Measurements from ENCODE around the gene TRAPPC8. TPM values are rescaled to one million over a fixed set of nuclear protein-coding genes. Genes with fewer than 3 reads are reported as not detected.
"Not testable (repeated sequence)": the region's sequence is repeated elsewhere in the genome, so short reads cannot be mapped to it uniquely, and the experiment has no call there.

Gene TRAPPC8
- total RNA-seq, 2 experiments from 2014 or later: 39.6 to 46.1 TPM

- no peaks in the 10 kb centered on the region for H3K9me3 Mint-ChIP-seq
- H3K4me1 Mint-ChIP-seq: no peaks in the 10 kb centered on the region
- H3K27me3 Mint-ChIP-seq: no peaks in the 10 kb centered on the region
- H3K36me3 Mint-ChIP-seq: peaks cover 7% of the 10 kb centered on the region
- POLR2A ChIA-PET: interaction anchor here (0.9 kb wide), 1 partner anchor 26 kb away, joined by 3 read pairs; no protein-coding TSS in a partner anchor
- H3K27ac Mint-ChIP-seq: no peak overlapping the region
- H3K4me3 Mint-ChIP-seq: no peak overlapping the region
- no peak for ATAC-seq (ENCODE audit: low read depth)
- DNase-seq: no peak
Measured at GRCh38 chr18:31931886-31932240, 11.1 kb downstream of the TRAPPC8 start.

GRCh38 chr18:31931163-31931885, 11.6 kb downstream of the TRAPPC8 start:
- Mint-ChIP-seq H3K4me1 (no peaks in the 10 kb centered on the region), H3K4me3 (no peak overlapping the region), H3K9me3 (no peaks in the 10 kb centered on the region), H3K36me3 (peaks cover 10% of the 10 kb centered on the region), H3K27me3 (no peaks in the 10 kb centered on the region), H3K27ac (no peak overlapping the region)
- no peak for ATAC-seq (ENCODE audit: low read depth)
- POLR2A ChIA-PET: interaction anchor here (0.9 kb wide), 1 partner anchor 25 kb away, joined by 3 read pairs; no protein-coding TSS in a partner anchor
- no peak for DNase-seq

GRCh38 chr18:31929273-31929672, 13.7 kb downstream of the TRAPPC8 start:
- H3K27me3 Mint-ChIP-seq: no peaks in the 10 kb centered on the region
- POLR2A ChIA-PET: no interaction called here

GRCh38 chr18:31926988-31927387, 15.9 kb downstream of the TRAPPC8 start:
- H3K9me3 Mint-ChIP-seq; H3K4me3 Mint-ChIP-seq; H3K27me3 Mint-ChIP-seq; H3K27ac Mint-ChIP-seq; POLR2A ChIA-PET; DNase-seq; ATAC-seq (ENCODE audit: low read depth); H3K4me1 Mint-ChIP-seq: not testable (repeated sequence)
- H3K36me3 Mint-ChIP-seq: peaks cover 20% of the 10 kb centered on the region

More at GRCh38 chr18:31929273-31929672, 13.7 kb downstream of the TRAPPC8 start:
- Mint-ChIP-seq H3K4me3 (no peak overlapping the region), H3K27ac (no peak overlapping the region), H3K4me1 (peaks cover 4% of the 10 kb centered on the region), H3K9me3 (no peaks in the 10 kb centered on the region), H3K36me3 (peaks cover 17% of the 10 kb centered on the region)
- no peak for ATAC-seq (ENCODE audit: low read depth)
- no peak for DNase-seq

- H3K4me3 Mint-ChIP-seq: no peak overlapping the region
- POLR2A ChIA-PET: interaction anchor here (0.6 kb wide), 1 partner anchor 171 kb away, joined by 3 read pairs; the partner anchor contains the start of gene RNF138
- H3K27me3 Mint-ChIP-seq: no peaks in the 10 kb centered on the region
- H3K4me1 Mint-ChIP-seq: peaks cover 1% of the 10 kb centered on the region
- no peaks in the 10 kb centered on the region for H3K9me3 Mint-ChIP-seq
- peaks cover 8% of the 10 kb centered on the region for H3K36me3 Mint-ChIP-seq
- H3K27ac Mint-ChIP-seq: no peak overlapping the region
- DNase-seq (no peak), ATAC-seq (ENCODE audit: low read depth) (no peak)
Measured at GRCh38 chr18:31920277-31920676, 22.7 kb downstream of the TRAPPC8 start.

GRCh38 chr18:31919366-31919765, 23.6 kb downstream of the TRAPPC8 start:
- H3K9me3 Mint-ChIP-seq; H3K27ac Mint-ChIP-seq; H3K27me3 Mint-ChIP-seq; POLR2A ChIA-PET; ATAC-seq (ENCODE audit: low read depth); H3K36me3 Mint-ChIP-seq; H3K4me3 Mint-ChIP-seq; H3K4me1 Mint-ChIP-seq; DNase-seq: not testable (repeated sequence)

- Mint-ChIP-seq H3K27ac (no peak overlapping the region), H3K4me1 (no peaks in the 10 kb centered on the region), H3K27me3 (no peaks in the 10 kb centered on the region), H3K36me3 (peaks cover 8% of the 10 kb centered on the region), H3K9me3 (no peaks in the 10 kb centered on the region), H3K4me3 (no peak overlapping the region)
- POLR2A ChIA-PET: no interaction called here
- ATAC-seq (ENCODE audit: low read depth) (no peak), DNase-seq (no peak)
Measured at GRCh38 chr18:31918733-31919132, 24.2 kb downstream of the TRAPPC8 start.

- DNase-seq: no peak
- Mint-ChIP-seq H3K4me3 (no peak overlapping the region), H3K36me3 (peaks cover 16% of the 10 kb centered on the region), H3K4me1 (peaks cover 2% of the 10 kb centered on the region), H3K27ac (no peak overlapping the region), H3K9me3 (no peaks in the 10 kb centered on the region), H3K27me3 (no peaks in the 10 kb centered on the region)
- ATAC-seq (ENCODE audit: low read depth): no peak
- POLR2A ChIA-PET: no interaction called here
Measured at GRCh38 chr18:31901063-31901462, 41.9 kb downstream of the TRAPPC8 start.

GRCh38 chr18:31899771-31900170, 43.2 kb downstream of the TRAPPC8 start:
- H3K27me3 Mint-ChIP-seq; H3K4me1 Mint-ChIP-seq; H3K9me3 Mint-ChIP-seq; ATAC-seq (ENCODE audit: low read depth); POLR2A ChIA-PET; DNase-seq; H3K4me3 Mint-ChIP-seq; H3K27ac Mint-ChIP-seq: not testable (repeated sequence)
- peaks cover 21% of the 10 kb centered on the region for H3K36me3 Mint-ChIP-seq

GRCh38 chr18:31892936-31893335, 50.0 kb downstream of the TRAPPC8 start:
- Mint-ChIP-seq H3K9me3 (no peaks in the 10 kb centered on the region), H3K4me3 (no peak overlapping the region), H3K4me1 (peaks cover 4% of the 10 kb centered on the region), H3K27me3 (no peaks in the 10 kb centered on the region), H3K36me3 (peaks cover 29% of the 10 kb centered on the region), H3K27ac (no peak overlapping the region)
- ATAC-seq (ENCODE audit: low read depth) (no peak), DNase-seq (no peak)
- POLR2A ChIA-PET: no interaction called here

GRCh38 chr18:31891566-31891965, 51.4 kb downstream of the TRAPPC8 start:
- Mint-ChIP-seq H3K36me3 (peaks cover 37% of the 10 kb centered on the region), H3K27me3 (no peaks in the 10 kb centered on the region), H3K4me3 (no peak overlapping the region), H3K9me3 (no peaks in the 10 kb centered on the region), H3K27ac (no peak overlapping the region), H3K4me1 (peaks cover 4% of the 10 kb centered on the region)
- ATAC-seq (ENCODE audit: low read depth) (no peak), DNase-seq (no peak)
- POLR2A ChIA-PET: no interaction called here

- POLR2A ChIA-PET: no interaction called here
- Mint-ChIP-seq H3K36me3 (peaks cover 71% of the 10 kb centered on the region), H3K27me3 (no peaks in the 10 kb centered on the region), H3K9me3 (peaks cover 6% of the 10 kb centered on the region), H3K4me1 (peaks cover 1% of the 10 kb centered on the region), H3K27ac (no peak overlapping the region), H3K4me3 (no peak overlapping the region)
- ATAC-seq (ENCODE audit: low read depth): no peak
- DNase-seq: no peak
Measured at GRCh38 chr18:31884020-31884419, 58.9 kb downstream of the TRAPPC8 start.

GRCh38 chr18:31880186-31880898, 62.6 kb downstream of the TRAPPC8 start:
- no peak for DNase-seq
- H3K27me3 Mint-ChIP-seq: no peaks in the 10 kb centered on the region
- no peak for ATAC-seq (ENCODE audit: low read depth)
- no peak overlapping the region for H3K4me3 Mint-ChIP-seq
- POLR2A ChIA-PET: no interaction called here
- H3K27ac Mint-ChIP-seq: no peak overlapping the region
- H3K9me3 Mint-ChIP-seq: peaks cover 9% of the 10 kb centered on the region
- H3K4me1 Mint-ChIP-seq: peaks cover 3% of the 10 kb centered on the region
- H3K36me3 Mint-ChIP-seq: peaks cover 64% of the 10 kb centered on the region

- Mint-ChIP-seq H3K4me3 (no peak overlapping the region), H3K36me3 (peaks cover 55% of the 10 kb centered on the region), H3K9me3 (peaks cover 9% of the 10 kb centered on the region), H3K4me1 (peaks cover 4% of the 10 kb centered on the region), H3K27me3 (no peaks in the 10 kb centered on the region), H3K27ac (no peak overlapping the region)
- POLR2A ChIA-PET: no interaction called here
- no peak for DNase-seq
- no peak for ATAC-seq (ENCODE audit: low read depth)
Measured at GRCh38 chr18:31878358-31878757, 64.6 kb downstream of the TRAPPC8 start.
